HK-2 (cell line): ENCODE results near the gene G6PC1.
"Not testable (repeated sequence)": the region's sequence is repeated elsewhere in the genome, so short reads cannot be mapped to it uniquely, and the experiment has no call there.

Experiments
- DNase-seq: peaks from one replicate; pipeline ENCODE4 v3.0.0-alpha.2; 2018; ENCODE audit not compliant: unreplicated experiment

Gene G6PC1

GRCh38 chr17:42900460-42901331 lies at the start of gene G6PC1:
Gene G6PC1, plus strand, starts transcription at chr17:42900799. Its CDS starts 78 bp downstream, at chr17:42900877.
- DNase-seq, result no peak

- DNase-seq, result no peak
Measured at GRCh38 chr17:42850954-42851353, 49.6 kb upstream of the G6PC1 start, which contains the start of gene AOC3. Gene AOC3, plus strand, starts transcription at chr17:42851199. Its CDS starts 145 bp downstream, at chr17:42851344.

- DNase-seq, result not testable (repeated sequence)
Measured at GRCh38 chr17:42851371-42852240, 49.0 kb upstream of the G6PC1 start.

- no peak for DNase-seq
Measured at GRCh38 chr17:42852351-42852750, 48.2 kb upstream of the G6PC1 start.

GRCh38 chr17:42853004-42853403 lies 47.6 kb upstream of the G6PC1 start:
- DNase-seq, result no peak

GRCh38 chr17:42853597-42853967 lies 47.0 kb upstream of the G6PC1 start:
- DNase-seq, result no peak

- DNase-seq, result no peak
Measured at GRCh38 chr17:42853968-42854790, 46.4 kb upstream of the G6PC1 start.

GRCh38 chr17:42855048-42855596 lies 45.5 kb upstream of the G6PC1 start:
- DNase-seq, result no peak

- not testable (repeated sequence) for DNase-seq
Measured at GRCh38 chr17:42856093-42856492, 44.5 kb upstream of the G6PC1 start.

GRCh38 chr17:42856516-42856915 lies 44.1 kb upstream of the G6PC1 start:
- DNase-seq, result not testable (repeated sequence)

GRCh38 chr17:42857389-42857788 lies 43.2 kb upstream of the G6PC1 start:
- no peak for DNase-seq

GRCh38 chr17:42865638-42866094 lies 34.9 kb upstream of the G6PC1 start:
- DNase-seq, result no peak

GRCh38 chr17:42866216-42866615 lies 34.4 kb upstream of the G6PC1 start:
- no peak for DNase-seq

GRCh38 chr17:42866631-42867575 lies 33.7 kb upstream of the G6PC1 start:
- no peak for DNase-seq

- DNase-seq, result not testable (repeated sequence)
Measured at GRCh38 chr17:42867694-42868261, 32.8 kb upstream of the G6PC1 start.

GRCh38 chr17:42868338-42868737 lies 32.3 kb upstream of the G6PC1 start:
- no peak for DNase-seq

GRCh38 chr17:42871647-42872046 lies 29.0 kb upstream of the G6PC1 start:
- no peak for DNase-seq

- DNase-seq, result no peak
Measured at GRCh38 chr17:42872251-42872965, 28.2 kb upstream of the G6PC1 start.

GRCh38 chr17:42873315-42873714 lies 27.3 kb upstream of the G6PC1 start:
- no peak for DNase-seq
